Smooth muscle cell (in vitro differentiated cells): Measurements from ENCODE around the gene ZMYND11. TPM values are rescaled to one million over a fixed set of nuclear protein-coding genes. Genes with fewer than 3 reads are reported as not detected.
A peak's percentile ranks its signal among the peaks of the same experiment; 100 is the strongest.

Source experiments
- DNase-seq: peaks from one replicate; lab custom pipeline; 2025; ENCODE audit not compliant: unreplicated experiment; lab: John Stamatoyannopoulos, UW
- H2AFZ ChIP-seq: fragments of 200-600 bp; sonication (generic); 2 replicates; pipeline ENCODE4 v1.6.0; 2016; ENCODE audit warnings: antibody characterized with exemption, low read depth, mild to moderate bottlenecking
- H3F3A ChIP-seq: fragments of 200-600 bp; sonication (generic); 2 replicates; pipeline ENCODE4 v1.6.0; 2017; ENCODE audit warnings: antibody characterized with exemption, low read depth
- H3K27ac ChIP-seq: fragments of 200-600 bp; sonication (generic); 2 replicates; pipeline ENCODE4 v1.5.1; 2016; ENCODE audit warnings: low read depth, mild to moderate bottlenecking
- H3K27me3 ChIP-seq: fragments of 200-600 bp; sonication (generic); 2 replicates; pipeline ENCODE4 v1.6.1; 2016; ENCODE audit warnings: low read depth, mild to moderate bottlenecking
- H3K36me3 ChIP-seq: fragments of 200-600 bp; sonication (generic); 2 replicates; pipeline ENCODE4 v1.5.1; 2016; ENCODE audit warnings: low read depth
- H3K4me1 ChIP-seq: fragments of 200-600 bp; sonication (generic); 2 replicates; pipeline ENCODE4 v1.5.1; 2016; ENCODE audit warnings: low read depth
- H3K4me2 ChIP-seq: fragments of 200-600 bp; sonication (generic); 2 replicates; pipeline ENCODE4 v1.6.0; 2016; ENCODE audit warnings: mild to moderate bottlenecking
- H3K4me3 ChIP-seq: fragments of 200-600 bp; sonication (generic); 2 replicates; pipeline ENCODE4 v1.5.1; 2016; ENCODE audit warnings: mild to moderate bottlenecking
- H3K79me2 ChIP-seq: fragments of 200-600 bp; sonication (generic); 2 replicates; pipeline ENCODE4 v1.6.0; 2016; ENCODE audit warnings: low read depth, mild to moderate bottlenecking
- H3K9ac ChIP-seq: fragments of 200-600 bp; sonication (generic); 2 replicates; pipeline ENCODE4 v1.6.0; 2016; ENCODE audit warnings: low read depth
- H3K9me3 ChIP-seq: fragments of 200-600 bp; sonication (generic); replicated peaks from 2 replicates; pipeline ENCODE4 v1.5.1; 2016; ENCODE audit warnings: low read depth
- H4K20me1 ChIP-seq: fragments of 200-600 bp; sonication (generic); 2 replicates; pipeline ENCODE4 v1.6.0; 2016; ENCODE audit warnings: low read depth
- WGBS: methylation state at CpG from one replicate; pipeline ENCODE4 v1.1.7; 2016; ENCODE audit warnings: low lambda C conversion rate; 5-methylcytosine and 5-hydroxymethylcytosine counted together
- polyA plus RNA-seq: library from polyadenylated mRNA; unstranded; fragments of >200 nt; fragmentation: Nextera tagmentation; extraction: Ambion mirVana; gene quantifications from 2 replicates; pipeline ENCODE4 v1.2.1, GENCODE V29; 2016
- total RNA-seq: library from RNA; depleted of rRNA; stranded (reverse); fragments of >200 nt; gene quantifications from 2 replicates; pipeline ENCODE4 v1.2.3, GENCODE V29; 2014
- TF ChIP-seq, protein P1 (sequence below): fragments of 200-600 bp; sonication (generic); IDR thresholded peaks from 2 replicates; pipeline ENCODE4 v1.5.1; 2017; ENCODE audit warnings: borderline replicate concordance, mild to moderate bottlenecking, antibody characterized with exemption; ENCODE audit not compliant: insufficient read depth, poor library complexity, severe bottlenecking

Gene ZMYND11
- total and polyA plus RNA-seq, 2 experiments from 2014 or later: 33.7 to 66.3 TPM

DNA sequence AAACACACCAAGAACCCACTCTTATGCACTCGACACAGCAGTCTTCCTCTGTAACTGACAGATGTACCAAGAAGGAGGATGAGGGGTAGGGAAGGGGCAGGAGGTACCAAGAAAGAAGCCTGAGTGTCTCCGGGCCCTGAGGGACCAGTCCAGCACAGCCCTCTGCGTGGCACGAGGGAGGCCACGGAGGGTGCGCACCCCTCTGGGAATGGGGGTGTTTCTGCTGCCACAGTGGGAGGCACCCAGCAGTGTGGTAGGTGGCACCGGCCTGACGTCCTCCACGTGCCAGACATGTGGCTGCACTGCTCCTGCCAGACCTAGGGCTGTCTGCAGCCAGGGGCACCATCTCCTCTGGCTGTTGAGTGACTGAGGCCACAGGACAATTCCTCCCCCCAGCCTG lies 154.3 kb downstream of the ZMYND11 start:
- Histone ChIP-seq H3K4me2 (no peak overlapping the region), H3F3A (no peaks in the 10 kb centered on the region), H3K4me3 (no peak overlapping the region), H3K27ac (no peak overlapping the region), H3K27me3 (no peaks in the 10 kb centered on the region), H4K20me1 (peaks cover 13% of the 10 kb centered on the region), H3K9me3 (no peaks in the 10 kb centered on the region), H3K79me2 (no peaks in the 10 kb centered on the region), H3K4me1 (no peaks in the 10 kb centered on the region), H2AFZ (no peak overlapping the region), H3K36me3 (no peaks in the 10 kb centered on the region), H3K9ac (no peak overlapping the region)
- no peak for DNase-seq
- TF ChIP-seq, protein P1, sequence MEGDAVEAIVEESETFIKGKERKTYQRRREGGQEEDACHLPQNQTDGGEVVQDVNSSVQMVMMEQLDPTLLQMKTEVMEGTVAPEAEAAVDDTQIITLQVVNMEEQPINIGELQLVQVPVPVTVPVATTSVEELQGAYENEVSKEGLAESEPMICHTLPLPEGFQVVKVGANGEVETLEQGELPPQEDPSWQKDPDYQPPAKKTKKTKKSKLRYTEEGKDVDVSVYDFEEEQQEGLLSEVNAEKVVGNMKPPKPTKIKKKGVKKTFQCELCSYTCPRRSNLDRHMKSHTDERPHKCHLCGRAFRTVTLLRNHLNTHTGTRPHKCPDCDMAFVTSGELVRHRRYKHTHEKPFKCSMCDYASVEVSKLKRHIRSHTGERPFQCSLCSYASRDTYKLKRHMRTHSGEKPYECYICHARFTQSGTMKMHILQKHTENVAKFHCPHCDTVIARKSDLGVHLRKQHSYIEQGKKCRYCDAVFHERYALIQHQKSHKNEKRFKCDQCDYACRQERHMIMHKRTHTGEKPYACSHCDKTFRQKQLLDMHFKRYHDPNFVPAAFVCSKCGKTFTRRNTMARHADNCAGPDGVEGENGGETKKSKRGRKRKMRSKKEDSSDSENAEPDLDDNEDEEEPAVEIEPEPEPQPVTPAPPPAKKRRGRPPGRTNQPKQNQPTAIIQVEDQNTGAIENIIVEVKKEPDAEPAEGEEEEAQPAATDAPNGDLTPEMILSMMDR: no peak
- WGBS: 98% methylated on average over 9 of the region's 9 CpGs

- Histone ChIP-seq H4K20me1 (peaks cover 13% of the 10 kb centered on the region), H3K4me1 (no peaks in the 10 kb centered on the region), H3K4me2 (no peak overlapping the region), H3K79me2 (no peaks in the 10 kb centered on the region), H3K4me3 (no peak overlapping the region), H3K27ac (no peak overlapping the region), H3K9me3 (no peaks in the 10 kb centered on the region), H3F3A (no peaks in the 10 kb centered on the region), H3K27me3 (no peaks in the 10 kb centered on the region), H3K9ac (no peak overlapping the region), H2AFZ (no peak overlapping the region), H3K36me3 (no peaks in the 10 kb centered on the region)
- no peak for DNase-seq
- 95% methylated on average over 17 of the region's 17 CpGs for WGBS
- TF ChIP-seq, protein P1: no peak
Measured at GRCh38 chr10:290026-290725, 154.9 kb downstream of the ZMYND11 start.

DNA sequence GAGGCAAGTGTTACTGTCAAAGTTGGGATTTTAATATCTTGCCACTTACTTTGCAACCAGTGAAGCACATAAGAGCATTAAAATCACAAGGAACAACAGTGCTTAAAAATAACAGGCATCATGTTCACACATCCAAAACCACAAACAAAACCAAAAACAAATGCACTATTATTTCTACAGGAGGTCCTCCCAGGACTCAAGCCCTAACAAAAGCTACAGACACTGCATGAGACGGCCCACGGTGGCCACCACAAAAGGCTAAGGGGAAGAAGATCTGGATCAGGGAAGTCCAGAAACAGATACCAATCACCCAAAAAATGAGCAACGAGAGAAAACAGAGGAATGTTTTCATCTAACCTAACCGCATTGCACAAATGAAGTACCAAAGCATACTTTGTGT lies 158.4 kb downstream of the ZMYND11 start:
- H3K36me3 ChIP-seq: no peaks in the 10 kb centered on the region
- TF ChIP-seq, protein P1: no peak
- H4K20me1 ChIP-seq: peaks cover 13% of the 10 kb centered on the region
- 90% methylated on average over 4 of the region's 4 CpGs for WGBS
- no peak for DNase-seq
- H3K4me1 ChIP-seq: no peaks in the 10 kb centered on the region
- H3K9me3 ChIP-seq: no peaks in the 10 kb centered on the region
- no peak overlapping the region for H3K4me3 ChIP-seq
- H3K4me2 ChIP-seq: no peak overlapping the region
- H3F3A ChIP-seq: no peaks in the 10 kb centered on the region
- no peaks in the 10 kb centered on the region for H3K27me3 ChIP-seq
- no peak overlapping the region for H2AFZ ChIP-seq
- H3K27ac ChIP-seq: no peak overlapping the region
- H3K9ac ChIP-seq: no peak overlapping the region
- no peaks in the 10 kb centered on the region for H3K79me2 ChIP-seq

DNA sequence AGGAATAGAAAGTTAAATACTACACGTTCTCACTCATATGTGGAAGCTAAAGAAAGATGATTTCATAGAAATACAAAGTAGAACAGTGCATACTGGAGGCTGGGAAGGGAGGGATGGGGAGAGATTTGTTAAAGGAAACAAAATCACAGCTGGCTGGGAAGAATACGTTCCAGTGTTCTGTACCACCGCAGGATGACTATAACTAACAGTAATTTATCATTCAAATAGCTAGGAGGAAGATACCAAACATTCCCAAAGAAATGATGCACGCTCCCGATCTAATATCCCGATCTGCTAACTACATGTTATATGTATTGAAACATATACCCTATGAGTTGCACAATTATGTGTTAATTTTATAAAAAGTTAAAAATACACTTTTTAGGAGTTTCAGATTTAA lies 162.3 kb downstream of the ZMYND11 start:
- 92% methylated on average over 6 of the region's 6 CpGs for WGBS
- no peak overlapping the region for H3K4me2 ChIP-seq
- no peak for DNase-seq
- H3K9ac ChIP-seq: no peak overlapping the region
- no peak overlapping the region for H2AFZ ChIP-seq
- TF ChIP-seq, protein P1: no peak
- no peaks in the 10 kb centered on the region for H3K79me2 ChIP-seq
- no peaks in the 10 kb centered on the region for H3K27me3 ChIP-seq
- no peaks in the 10 kb centered on the region for H3K4me1 ChIP-seq
- H3K9me3 ChIP-seq: no peaks in the 10 kb centered on the region
- H3F3A ChIP-seq: no peaks in the 10 kb centered on the region
- peaks cover 20% of the 10 kb centered on the region for H4K20me1 ChIP-seq
- no peaks in the 10 kb centered on the region for H3K36me3 ChIP-seq
- peak overlapping the region; percentile 1 for H3K27ac ChIP-seq
- H3K4me3 ChIP-seq: no peak overlapping the region
